Uterus (tissue), 2 donors: Measurements from ENCODE around the gene DPH1.

Source experiments
- CTCF ChIP-seq, 4 experiments: fragments of 200-600 bp in 2 of 4; fragments of 450-650 bp in 2 of 4; sonication (generic) in 2 of 4; IDR thresholded peaks; one replicate each; pipeline ENCODE4 v1.5.1; 2016 to 2019; ENCODE audit warnings: antibody characterized with exemption in 4 of 4, mild to moderate bottlenecking in 2 of 4, moderate library complexity in 1 of 4
- POLR2A ChIP-seq, 2 donors: fragments of 450-650 bp; IDR thresholded peaks; one replicate each; pipeline ENCODE4 v1.6.1; 2016; ENCODE audit warnings: antibody characterized with exemption in 2 of 2, mild to moderate bottlenecking in 1 of 2, moderate library complexity in 1 of 2

GRCh38 chr17:2009737-2010136 lies 20.2 kb upstream of the DPH1 start:
- TF ChIP-seq POLR2A (IDR thresholded peaks at IDR 0.05) (no peak), CTCF (IDR thresholded peaks at IDR 0.05) (no peak)
